Left ventricle myocardium inferior (tissue), 1 donor: ENCODE results near the gene CYP2R1. TPM values are rescaled to one million over a fixed set of nuclear protein-coding genes. Genes with fewer than 3 reads are reported as not detected.

ENCODE experiments used
- DNase-seq: peaks from one replicate; pipeline ENCODE4 v3.0.0-alpha.2; 2020
- H3K27ac ChIP-seq: fragments of 200-600 bp; replicated peaks from 2 replicates; pipeline ENCODE4 v1.8.0; 2021
- H3K27me3 ChIP-seq: fragments of 200-600 bp; 2 replicates; pipeline ENCODE4 v1.8.0; 2021; ENCODE audit warnings: low read depth
- H3K36me3 ChIP-seq: fragments of 200-600 bp; 2 replicates; pipeline ENCODE4 v1.8.0; 2021
- H3K4me1 ChIP-seq: fragments of 200-600 bp; 2 replicates; pipeline ENCODE4 v1.8.0; 2021
- H3K4me3 ChIP-seq: fragments of 200-600 bp; 2 replicates; pipeline ENCODE4 v1.8.0; 2021; ENCODE audit warnings: mild to moderate bottlenecking, moderate library complexity
- H3K9me3 ChIP-seq: fragments of 200-600 bp; replicated peaks from 2 replicates; pipeline ENCODE4 v1.8.0; 2021
- intact Hi-C: fragments of 100-400 bp; cut with micrococcal nuclease; formaldehyde crosslinking; loops from one replicate; pipeline ENCODE4 v1.11.0; 2022
- total RNA-seq: library from RNA; stranded (reverse); fragmentation: NEBNext Ultra II Directional; extraction: Animal tissue kit (Norgen Biotek cat#: 25700); gene quantifications from one replicate; pipeline ENCODE4 v1.2.1, GENCODE V29; 2021
- TF ChIP-seq, protein P1 (sequence below): fragments of 200-600 bp; IDR thresholded peaks from 2 replicates; pipeline ENCODE4 v1.8.0; 2021; ENCODE audit warnings: antibody characterized with exemption, mild to moderate bottlenecking, borderline replicate concordance
- donor health status: DM: no; HTN: yes; CAD: no; lungs with severe emphysema.

Gene CYP2R1
- total RNA-seq, 1 donor from 2014 or later = 7.7 TPM

- no peaks in the 10 kb centered on the region for H3K4me1 ChIP-seq
- H3K27me3 ChIP-seq = no peaks in the 10 kb centered on the region
- intact Hi-C loops = no loop called here
- H3K9me3 ChIP-seq = peaks cover 15% of the 10 kb centered on the region
- no peak for DNase-seq
- TF ChIP-seq, protein P1, sequence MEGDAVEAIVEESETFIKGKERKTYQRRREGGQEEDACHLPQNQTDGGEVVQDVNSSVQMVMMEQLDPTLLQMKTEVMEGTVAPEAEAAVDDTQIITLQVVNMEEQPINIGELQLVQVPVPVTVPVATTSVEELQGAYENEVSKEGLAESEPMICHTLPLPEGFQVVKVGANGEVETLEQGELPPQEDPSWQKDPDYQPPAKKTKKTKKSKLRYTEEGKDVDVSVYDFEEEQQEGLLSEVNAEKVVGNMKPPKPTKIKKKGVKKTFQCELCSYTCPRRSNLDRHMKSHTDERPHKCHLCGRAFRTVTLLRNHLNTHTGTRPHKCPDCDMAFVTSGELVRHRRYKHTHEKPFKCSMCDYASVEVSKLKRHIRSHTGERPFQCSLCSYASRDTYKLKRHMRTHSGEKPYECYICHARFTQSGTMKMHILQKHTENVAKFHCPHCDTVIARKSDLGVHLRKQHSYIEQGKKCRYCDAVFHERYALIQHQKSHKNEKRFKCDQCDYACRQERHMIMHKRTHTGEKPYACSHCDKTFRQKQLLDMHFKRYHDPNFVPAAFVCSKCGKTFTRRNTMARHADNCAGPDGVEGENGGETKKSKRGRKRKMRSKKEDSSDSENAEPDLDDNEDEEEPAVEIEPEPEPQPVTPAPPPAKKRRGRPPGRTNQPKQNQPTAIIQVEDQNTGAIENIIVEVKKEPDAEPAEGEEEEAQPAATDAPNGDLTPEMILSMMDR = no peak
- no peak overlapping the region for H3K4me3 ChIP-seq
- H3K27ac ChIP-seq = no peak overlapping the region
- H3K36me3 ChIP-seq = peaks cover 7% of the 10 kb centered on the region
Measured at GRCh38 chr11:14860511-14860910, 31.5 kb downstream of the CYP2R1 start.

DNA sequence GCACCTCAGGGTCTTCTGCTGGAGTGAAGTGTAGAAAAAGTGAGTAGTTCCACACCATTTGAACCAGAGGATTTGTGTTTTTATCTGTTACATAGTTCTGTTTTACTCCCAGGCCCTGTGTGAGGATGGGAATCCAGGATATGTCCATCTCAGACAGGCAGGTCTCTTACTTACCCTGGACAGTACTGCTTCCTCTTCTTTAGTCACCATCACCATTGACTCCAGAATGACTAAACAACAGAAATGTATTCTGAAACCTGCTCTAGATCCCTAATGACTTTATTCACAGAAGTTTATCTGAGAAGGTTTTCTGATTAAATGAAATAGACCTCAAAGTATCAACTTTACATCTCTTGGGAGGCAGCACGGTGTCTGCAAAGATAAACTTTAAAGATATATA lies 33.6 kb downstream of the CYP2R1 start:
- Histone ChIP-seq H3K9me3 (peaks cover 4% of the 10 kb centered on the region), H3K27ac (no peak overlapping the region), H3K4me1 (no peaks in the 10 kb centered on the region), H3K27me3 (no peaks in the 10 kb centered on the region), H3K36me3 (peaks cover under 1% of the 10 kb centered on the region), H3K4me3 (no peak overlapping the region)
- intact Hi-C loops = no loop called here
- TF ChIP-seq, protein P1 = no peak
- no peak for DNase-seq

DNA sequence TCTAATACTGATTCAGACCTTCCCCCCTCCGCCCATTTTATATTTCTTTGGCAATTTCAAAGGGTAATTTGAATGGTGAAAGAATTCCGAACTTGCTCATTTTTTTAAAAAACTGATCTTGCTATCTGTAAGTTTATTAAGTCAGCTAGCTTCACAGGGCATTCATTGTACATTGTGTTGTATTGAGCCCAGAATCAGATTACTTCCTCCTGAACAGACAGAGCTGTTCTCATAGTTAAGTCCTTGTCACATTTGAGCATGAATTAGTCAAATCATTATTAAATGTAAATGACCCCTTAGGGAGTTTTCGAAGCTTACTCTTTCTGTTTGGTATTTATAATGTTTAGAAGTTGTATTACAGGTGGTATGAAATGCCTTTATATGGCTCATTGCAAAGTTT lies 34.4 kb downstream of the CYP2R1 start:
- intact Hi-C loops = no loop called here
- no peaks in the 10 kb centered on the region for H3K9me3 ChIP-seq
- H3K27me3 ChIP-seq = no peaks in the 10 kb centered on the region
- no peaks in the 10 kb centered on the region for H3K4me1 ChIP-seq
- no peak overlapping the region for H3K4me3 ChIP-seq
- no peak overlapping the region for H3K27ac ChIP-seq
- H3K36me3 ChIP-seq = no peaks in the 10 kb centered on the region
- TF ChIP-seq, protein P1 = no peak
- no peak for DNase-seq

GRCh38 chr11:14855890-14856289 lies 36.1 kb downstream of the CYP2R1 start:
- TF ChIP-seq, protein P1 = no peak
- H3K4me1 ChIP-seq = no peaks in the 10 kb centered on the region
- no peaks in the 10 kb centered on the region for H3K27me3 ChIP-seq
- no peak overlapping the region for H3K27ac ChIP-seq
- DNase-seq = no peak
- no peaks in the 10 kb centered on the region for H3K36me3 ChIP-seq
- intact Hi-C loops = no loop called here
- no peaks in the 10 kb centered on the region for H3K9me3 ChIP-seq
- H3K4me3 ChIP-seq = no peak overlapping the region

GRCh38 chr11:14854057-14854456 lies 38.0 kb downstream of the CYP2R1 start:
- Histone ChIP-seq H3K27ac (no peak overlapping the region), H3K4me3 (no peak overlapping the region), H3K4me1 (no peaks in the 10 kb centered on the region), H3K36me3 (no peaks in the 10 kb centered on the region), H3K9me3 (no peaks in the 10 kb centered on the region), H3K27me3 (no peaks in the 10 kb centered on the region)
- intact Hi-C loops = no loop called here
- TF ChIP-seq, protein P1 = no peak
- no peak for DNase-seq
